ENCODE data around the gene KLHL12. TPM values are rescaled to one million over a fixed set of nuclear protein-coding genes. Genes with fewer than 3 reads are reported as not detected.

Gene KLHL12
- 25.5 and 26.1 TPM in 2 replicates for total RNA-seq
- total RNA-seq (2013), result 30.8 TPM
- polyA plus RNA-seq, result 14.6 and 21.0 TPM in 2 replicates
- polyA minus RNA-seq, result 16.3 and 17.5 TPM in 2 replicates

GRCh38 chr1:202926581-202927491 is at the start of gene KLHL12:
Gene KLHL12, minus strand, starts transcription at chr1:202927234. Its CDS starts 2,072 bp downstream, at chr1:202925162.
- Mint-ChIP-seq H3K4me3 (peak within 1 kb of the TSS; percentile 94), H3K9me3 (ENCODE audit: insufficient read depth) (no peaks in the 10 kb centered on the region), H3K4me1 (peaks cover 21% of the 10 kb centered on the region), H3K27me3 (no peaks in the 10 kb centered on the region), H3K27ac (peak within 1 kb of the TSS; percentile 97)
- H3K27ac ChIP-seq (ENCODE audit: low read length in 2 of 2), result peak within 1 kb of the TSS; percentile 89 to 95
- ATAC-seq (ENCODE audit: low read depth) (peak; percentile 94), DNase-seq (peak; percentile 97)
- peak within 1 kb of the TSS; percentile 92 to 99 (median 94) for H3K4me3 ChIP-seq (ENCODE audit: control extremely low read depth in 1 of 5, extremely low read depth in 1 of 5, insufficient read depth in 1 of 5, low read depth in 2 of 5, low read length in 4 of 5)
- H2AFZ ChIP-seq (ENCODE audit: insufficient read depth, low read depth, low read length, poor library complexity, severe bottlenecking), result peak within 1 kb of the TSS; percentile 97
- no peaks in the 10 kb centered on the region for H3K27me3 ChIP-seq (replicated peaks in 1 of 4; ENCODE audit: control extremely low read depth in 1 of 4, control insufficient read depth in 3 of 4, insufficient read depth in 4 of 4, low read length in 3 of 4)
- H3K79me2 ChIP-seq (ENCODE audit: control insufficient read depth, insufficient read depth, low read length), result peaks cover 42% of the 10 kb centered on the region
- no peaks in the 10 kb centered on the region for H3K9me3 ChIP-seq (ENCODE audit: control extremely low read depth in 1 of 3, control insufficient read depth in 2 of 3, insufficient read depth in 1 of 3, low read length in 2 of 3)
- TF ChIP-seq CTCF (IDR thresholded peaks at IDR 0.05) (peak; percentile 81), EZH2 (IDR thresholded peaks at IDR 0.05; ENCODE audit: borderline replicate concordance, insufficient read depth, low read depth, low read length, poor library complexity, severe bottlenecking) (no peak)
- peaks cover 9 to 14% of the 10 kb centered on the region in 2 donors for H3K4me1 ChIP-seq (ENCODE audit: control insufficient read depth in 2 of 2, insufficient read depth in 2 of 2, low read length in 2 of 2)
- H3K36me3 ChIP-seq (replicated peaks in 1 of 2; ENCODE audit: control extremely low read depth in 1 of 2, control insufficient read depth in 1 of 2, extremely low read depth in 1 of 2, insufficient read depth in 2 of 2, low read length in 1 of 2), result peaks cover 2 to 8% of the 10 kb centered on the region in 2 experiments
- peak within 1 kb of the TSS; percentile 98 for H3K9ac ChIP-seq (ENCODE audit: low read length)
- WGBS (ENCODE audit: insufficient coverage), result under 1% methylated on average over 47 of the region's 57 CpGs
- intact Hi-C loops (cut with micrococcal nuclease), result loop anchor here (1.0 kb wide), 4 partner anchors 31 to 72 kb away; partner anchors contain the start of genes ADIPOR1 and RABIF
- ChIA-PET CTCF (interaction anchor here (1.0 to 1.2 kb wide), 3 partner anchors 41 to 80 kb away, joined by 4 to 8 read pairs (median 5); partner anchors contain the start of gene TMEM183A), POLR2A (interaction anchor here (0.6 to 0.7 kb wide), 3 partner anchors 63 to 765 kb away, joined by 4 to 6 read pairs (median 5); partner anchors contain the start of gene TMEM183A)
- peak within 1 kb of the TSS; percentile 81 for H3K4me2 ChIP-seq (replicated peaks; ENCODE audit: low read depth, low read length, poor library complexity, severe bottlenecking)
- no peaks in the 10 kb centered on the region for H4K20me1 ChIP-seq (ENCODE audit: control insufficient read depth, insufficient read depth, low read length, poor library complexity, severe bottlenecking)

All from B cell (primary cell).